KMS-11 (cell line): ENCODE results near the gene SLC22A3.

Experiments used
- H2AFZ ChIP-seq: fragments of 200-600 bp; sonication (generic); 2 replicates; pipeline ENCODE4 v1.6.1; 2016; ENCODE audit warnings: antibody characterized with exemption, mixed run types, low read depth
- H3K27ac ChIP-seq: fragments of 200-600 bp; sonication (generic); 2 replicates; pipeline ENCODE4 v1.6.1; 2016; ENCODE audit warnings: mild to moderate bottlenecking, mixed run types
- H3K27me3 ChIP-seq: fragments of 200-600 bp; sonication (generic); 2 replicates; pipeline ENCODE4 v1.6.1; 2017; ENCODE audit warnings: mild to moderate bottlenecking, low read depth, mixed run types, moderate library complexity; ENCODE audit not compliant: insufficient read depth
- H3K36me3 ChIP-seq: fragments of 200-600 bp; sonication (generic); 2 replicates; pipeline ENCODE4 v1.6.1; 2017; ENCODE audit warnings: mild to moderate bottlenecking, mixed run types; ENCODE audit not compliant: insufficient read depth
- H3K4me1 ChIP-seq: fragments of 200-600 bp; sonication (generic); 2 replicates; pipeline ENCODE4 v1.6.1; 2016; ENCODE audit warnings: mild to moderate bottlenecking, low read depth, mixed run types; ENCODE audit not compliant: poor library complexity, severe bottlenecking
- H3K4me2 ChIP-seq: fragments of 200-600 bp; sonication (generic); 2 replicates; pipeline ENCODE4 v1.7.0; 2016; ENCODE audit warnings: mild to moderate bottlenecking, mixed run types
- H3K4me3 ChIP-seq: fragments of 200-600 bp; sonication (generic); IDR thresholded peaks from 2 replicates; pipeline ENCODE4 v1.6.1; 2017; ENCODE audit warnings: low read depth, low read length, mixed read lengths; ENCODE audit not compliant: insufficient read depth
- H3K79me2 ChIP-seq: fragments of 200-600 bp; sonication (generic); 2 replicates; pipeline ENCODE4 v1.6.1; 2016; ENCODE audit warnings: low read depth, mixed run types; ENCODE audit not compliant: insufficient read depth
- H3K9ac ChIP-seq: fragments of 200-600 bp; sonication (generic); 2 replicates; pipeline ENCODE4 v1.6.1; 2016; ENCODE audit warnings: mild to moderate bottlenecking, mixed run types
- H4K20me1 ChIP-seq: fragments of 200-600 bp; sonication (generic); 2 replicates; pipeline ENCODE4 v1.6.1; 2016; ENCODE audit warnings: mild to moderate bottlenecking, mixed run types; ENCODE audit not compliant: insufficient read depth
- CTCF ChIP-seq: fragments of 200-600 bp; sonication (generic); conservative IDR thresholded peaks from 2 replicates; pipeline ENCODE4 v1.6.1; 2017; ENCODE audit warnings: low read depth, mild to moderate bottlenecking, antibody characterized with exemption, low read length, moderate library complexity, mixed read lengths

The SLC22A3 gene

DNA sequence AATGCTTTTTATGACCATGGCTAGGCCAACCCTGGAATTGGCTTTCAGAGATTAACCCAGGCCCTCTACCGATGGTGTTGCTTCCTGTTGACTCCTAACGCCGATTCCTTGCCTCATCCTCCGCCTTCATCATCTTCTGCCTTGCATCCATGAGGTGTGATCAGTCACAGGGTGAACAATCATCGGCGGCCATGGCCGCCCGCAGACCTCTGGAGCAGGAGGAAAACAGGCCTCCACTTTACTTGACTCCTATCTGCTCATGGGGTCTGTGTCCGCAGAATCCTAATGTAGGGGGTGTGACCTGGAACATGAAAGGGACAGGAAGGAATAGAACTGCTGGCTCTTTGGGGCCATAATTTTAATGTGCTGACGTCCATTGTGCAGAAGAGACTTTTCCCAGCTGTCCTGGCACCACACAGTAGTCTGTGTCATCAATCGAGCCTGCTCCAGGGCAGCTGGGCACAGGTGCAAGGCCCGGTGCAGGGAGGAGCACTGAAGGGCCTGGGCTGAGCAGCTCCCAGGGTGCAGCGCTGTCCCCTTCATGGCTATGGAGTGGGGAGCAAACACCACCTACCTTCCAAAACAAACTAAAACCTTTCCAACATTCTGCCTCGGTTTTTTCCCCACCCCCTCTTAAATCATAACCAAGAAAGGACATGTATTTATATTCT, 8.0 kb downstream of the SLC22A3 start:
- H2AFZ ChIP-seq: no peak overlapping the region
- no peak for TF ChIP-seq CTCF
- H3K79me2 ChIP-seq: no peaks in the 10 kb centered on the region
- no peak overlapping the region for H3K9ac ChIP-seq
- no peak overlapping the region for H3K4me3 ChIP-seq
- H3K4me2 ChIP-seq: no peak overlapping the region
- H3K36me3 ChIP-seq: no peaks in the 10 kb centered on the region
- no peaks in the 10 kb centered on the region for H3K4me1 ChIP-seq
- H3K27ac ChIP-seq: no peak overlapping the region
- H4K20me1 ChIP-seq: no peaks in the 10 kb centered on the region
- H3K27me3 ChIP-seq: no peaks in the 10 kb centered on the region

DNA sequence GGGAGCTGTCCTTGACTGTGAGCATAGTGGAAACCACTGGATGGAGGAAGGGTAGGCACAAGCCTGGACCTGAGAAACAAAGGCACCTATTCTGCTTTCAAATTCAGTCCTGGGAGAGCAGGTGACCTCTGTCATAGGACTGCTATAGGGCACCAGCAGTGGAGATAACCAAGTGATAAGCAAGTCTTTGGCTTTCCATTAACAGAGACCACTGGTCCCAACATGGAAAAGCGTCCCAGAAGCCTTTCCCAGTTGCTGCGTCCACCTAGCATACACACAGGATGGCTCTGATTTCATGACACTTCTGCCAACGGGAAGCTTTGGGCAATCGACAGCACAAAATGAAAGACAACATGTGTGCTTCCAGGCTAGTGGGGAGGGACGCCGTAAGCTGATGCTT, 8.9 kb downstream of the SLC22A3 start:
- no peaks in the 10 kb centered on the region for H3K4me1 ChIP-seq
- no peaks in the 10 kb centered on the region for H3K27me3 ChIP-seq
- H3K36me3 ChIP-seq: no peaks in the 10 kb centered on the region
- H4K20me1 ChIP-seq: no peaks in the 10 kb centered on the region
- H3K4me2 ChIP-seq: no peak overlapping the region
- TF ChIP-seq CTCF: no peak
- no peak overlapping the region for H3K9ac ChIP-seq
- H3K4me3 ChIP-seq: no peak overlapping the region
- no peak overlapping the region for H3K27ac ChIP-seq
- no peak overlapping the region for H2AFZ ChIP-seq
- H3K79me2 ChIP-seq: no peaks in the 10 kb centered on the region

GRCh38 chr6:160358225-160359119, 10.3 kb downstream of the SLC22A3 start:
- no peak overlapping the region for H3K4me3 ChIP-seq
- H3K27ac ChIP-seq: no peak overlapping the region
- H3K27me3 ChIP-seq: no peaks in the 10 kb centered on the region
- TF ChIP-seq CTCF: no peak
- no peak overlapping the region for H3K9ac ChIP-seq
- no peaks in the 10 kb centered on the region for H3K79me2 ChIP-seq
- H2AFZ ChIP-seq: no peak overlapping the region
- no peak overlapping the region for H3K4me2 ChIP-seq
- H3K4me1 ChIP-seq: no peaks in the 10 kb centered on the region
- H4K20me1 ChIP-seq: no peaks in the 10 kb centered on the region
- H3K36me3 ChIP-seq: no peaks in the 10 kb centered on the region

- Histone ChIP-seq H3K9ac (no peak overlapping the region), H4K20me1 (no peaks in the 10 kb centered on the region)
Measured at GRCh38 chr6:160360955-160361354, 12.8 kb downstream of the SLC22A3 start.

More at GRCh38 chr6:160360955-160361354, 12.8 kb downstream of the SLC22A3 start:
- H3K79me2 ChIP-seq: no peaks in the 10 kb centered on the region
- H3K36me3 ChIP-seq: no peaks in the 10 kb centered on the region
- no peak overlapping the region for H3K4me3 ChIP-seq
- no peaks in the 10 kb centered on the region for H3K27me3 ChIP-seq
- H2AFZ ChIP-seq: no peak overlapping the region
- no peak overlapping the region for H3K27ac ChIP-seq
- TF ChIP-seq CTCF: no peak
- H3K4me1 ChIP-seq: no peaks in the 10 kb centered on the region
- H3K4me2 ChIP-seq: no peak overlapping the region
